BJ (cell line): Measurements from ENCODE around the gene MAP7. TPM values are rescaled to one million over a fixed set of nuclear protein-coding genes. Genes with fewer than 3 reads are reported as not detected.

ENCODE experiments used
- CTCF ChIA-PET: fragments of 350-600 bp; formaldehyde crosslinking; extraction: SDS; loops from one replicate; lab custom pipeline; 2021; ENCODE audit warnings: antibody characterized with exemption, inconsistent platforms; lab: Yijun Ruan, JAX
- POLR2A ChIA-PET: fragments of 300-600 bp; sonication (Branson Sonifier 250); formaldehyde crosslinking; extraction: SDS; loops from one replicate; lab custom pipeline; 2021; ENCODE audit warnings: antibody characterized with exemption; lab: Charles Lee
- DNase-seq: peaks from one replicate; pipeline ENCODE4 v3.0.0-alpha.2; 2011; ENCODE audit warnings: low read depth
- H3K27me3 ChIP-seq: 2 replicates; pipeline ENCODE4 v1.6.0; 2011; ENCODE audit warnings: low read length; ENCODE audit not compliant: control insufficient read depth, insufficient read depth
- H3K36me3 ChIP-seq: 2 replicates; pipeline ENCODE4 v1.5.1; 2011; ENCODE audit warnings: low read length; ENCODE audit not compliant: control insufficient read depth, insufficient read depth
- H3K4me3 ChIP-seq: 2 replicates; pipeline ENCODE4 v1.5.1; 2011; ENCODE audit warnings: low read depth, mild to moderate bottlenecking, control low read depth, low read length
- polyA plus RNA-seq: library from polyadenylated mRNA; depleted of rRNA; stranded (reverse); fragments of >200 nt; gene quantifications from 2 replicates; pipeline ENCODE4 v1.2.3, GENCODE V29; 2011
- TF ChIP-seq, protein P1 (sequence below): IDR thresholded peaks from 2 replicates; pipeline ENCODE4 v1.5.1; 2011; ENCODE audit warnings: low read depth, mild to moderate bottlenecking, control low read depth, inconsistent platforms, low read length, moderate library complexity; ENCODE audit not compliant: insufficient read depth

The MAP7 gene
- polyA plus RNA-seq, 1 experiment: 0.45 TPM

GRCh38 chr6:136521427-136521826, 28.8 kb downstream of the MAP7 start:
- POLR2A ChIA-PET: no interaction called here
- TF ChIP-seq, protein P1, sequence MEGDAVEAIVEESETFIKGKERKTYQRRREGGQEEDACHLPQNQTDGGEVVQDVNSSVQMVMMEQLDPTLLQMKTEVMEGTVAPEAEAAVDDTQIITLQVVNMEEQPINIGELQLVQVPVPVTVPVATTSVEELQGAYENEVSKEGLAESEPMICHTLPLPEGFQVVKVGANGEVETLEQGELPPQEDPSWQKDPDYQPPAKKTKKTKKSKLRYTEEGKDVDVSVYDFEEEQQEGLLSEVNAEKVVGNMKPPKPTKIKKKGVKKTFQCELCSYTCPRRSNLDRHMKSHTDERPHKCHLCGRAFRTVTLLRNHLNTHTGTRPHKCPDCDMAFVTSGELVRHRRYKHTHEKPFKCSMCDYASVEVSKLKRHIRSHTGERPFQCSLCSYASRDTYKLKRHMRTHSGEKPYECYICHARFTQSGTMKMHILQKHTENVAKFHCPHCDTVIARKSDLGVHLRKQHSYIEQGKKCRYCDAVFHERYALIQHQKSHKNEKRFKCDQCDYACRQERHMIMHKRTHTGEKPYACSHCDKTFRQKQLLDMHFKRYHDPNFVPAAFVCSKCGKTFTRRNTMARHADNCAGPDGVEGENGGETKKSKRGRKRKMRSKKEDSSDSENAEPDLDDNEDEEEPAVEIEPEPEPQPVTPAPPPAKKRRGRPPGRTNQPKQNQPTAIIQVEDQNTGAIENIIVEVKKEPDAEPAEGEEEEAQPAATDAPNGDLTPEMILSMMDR: no peak
- H3K36me3 ChIP-seq: no peaks in the 10 kb centered on the region
- no peak overlapping the region for H3K4me3 ChIP-seq
- no peaks in the 10 kb centered on the region for H3K27me3 ChIP-seq
- CTCF ChIA-PET: interaction anchor here (0.6 to 1.0 kb wide), 2 partner anchors 9 to 29 kb away, joined by 3 read pairs; partner anchors contain the start of gene MAP7
- DNase-seq: no peak

- TF ChIP-seq, protein P1: no peak
- H3K36me3 ChIP-seq: no peaks in the 10 kb centered on the region
- ChIA-PET POLR2A (no interaction called here), CTCF (interaction anchor here (1.0 kb wide), 1 partner anchor 9 kb away, joined by 3 read pairs; no protein-coding TSS in a partner anchor)
- H3K4me3 ChIP-seq: no peak overlapping the region
- no peak for DNase-seq
- no peaks in the 10 kb centered on the region for H3K27me3 ChIP-seq
These were observed 29.7 kb downstream of the MAP7 start for GRCh38 chr6:136520517-136520916.

DNA sequence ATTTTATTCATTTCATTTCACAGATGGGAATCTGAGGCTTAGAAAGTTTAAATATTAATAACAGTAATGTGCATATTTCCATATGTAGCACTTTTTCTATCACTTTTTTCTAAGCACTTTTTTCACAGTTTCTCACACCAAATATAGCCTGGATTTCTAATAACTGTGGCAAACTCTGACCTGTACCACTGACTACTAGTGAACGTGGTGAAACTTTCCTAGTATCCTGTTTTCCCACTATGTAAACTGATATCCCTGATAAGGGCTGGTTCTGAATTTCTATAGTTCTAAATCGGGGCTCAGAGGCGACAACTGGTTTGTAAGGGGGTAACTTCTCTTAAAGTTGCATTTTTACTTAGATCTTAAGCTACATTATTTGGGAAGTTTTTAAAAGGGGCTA, 32.6 kb downstream of the MAP7 start:
- POLR2A ChIA-PET: no interaction called here

DNA sequence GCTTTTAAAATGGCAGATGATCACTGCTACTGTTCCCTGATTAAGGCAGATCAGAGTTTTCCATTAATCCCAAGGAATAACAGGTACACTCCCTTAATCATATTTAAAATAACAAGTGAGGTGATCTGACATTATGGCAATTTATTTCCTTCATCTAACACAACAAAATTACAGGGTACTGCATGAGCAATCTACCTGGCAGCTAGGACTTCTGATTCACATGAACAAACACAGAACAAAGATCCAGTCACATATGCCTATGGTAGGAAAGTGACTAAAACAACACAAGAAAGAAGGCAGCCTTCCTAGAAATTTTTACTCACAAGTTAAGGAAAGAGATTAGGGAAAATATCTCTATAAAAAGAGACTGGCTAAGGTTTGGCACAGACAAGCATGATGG, 33.2 kb downstream of the MAP7 start:
- Histone ChIP-seq H3K4me3 (no peak overlapping the region), H3K27me3 (no peaks in the 10 kb centered on the region; the same call in 1 of the 2 replicates), H3K36me3 (no peaks in the 10 kb centered on the region)
- ChIA-PET CTCF (interaction anchor here (1.4 kb wide), 1 partner anchor 10 kb away, joined by 4 read pairs; no protein-coding TSS in a partner anchor), POLR2A (no interaction called here)
- no peak for DNase-seq
- TF ChIP-seq, protein P1: no peak

More for the DNA sequence above, 32.6 kb downstream of the MAP7 start:
- CTCF ChIA-PET: interaction anchor here (1.4 kb wide), 1 partner anchor 10 kb away, joined by 4 read pairs; no protein-coding TSS in a partner anchor
- Histone ChIP-seq H3K36me3 (no peaks in the 10 kb centered on the region), H3K4me3 (no peak overlapping the region), H3K27me3 (no peaks in the 10 kb centered on the region; the same call in 1 of the 2 replicates)
- TF ChIP-seq, protein P1: no peak
- DNase-seq: no peak

GRCh38 chr6:136514591-136514990, 35.6 kb downstream of the MAP7 start:
- ChIA-PET CTCF (no interaction called here), POLR2A (no interaction called here)
- TF ChIP-seq, protein P1: no peak
- no peak overlapping the region for H3K4me3 ChIP-seq
- no peaks in the 10 kb centered on the region for H3K36me3 ChIP-seq
- H3K27me3 ChIP-seq: no peaks in the 10 kb centered on the region; the same call in 1 of the 2 replicates
- no peak for DNase-seq
